ENCODE data around the gene TXK.

DNA sequence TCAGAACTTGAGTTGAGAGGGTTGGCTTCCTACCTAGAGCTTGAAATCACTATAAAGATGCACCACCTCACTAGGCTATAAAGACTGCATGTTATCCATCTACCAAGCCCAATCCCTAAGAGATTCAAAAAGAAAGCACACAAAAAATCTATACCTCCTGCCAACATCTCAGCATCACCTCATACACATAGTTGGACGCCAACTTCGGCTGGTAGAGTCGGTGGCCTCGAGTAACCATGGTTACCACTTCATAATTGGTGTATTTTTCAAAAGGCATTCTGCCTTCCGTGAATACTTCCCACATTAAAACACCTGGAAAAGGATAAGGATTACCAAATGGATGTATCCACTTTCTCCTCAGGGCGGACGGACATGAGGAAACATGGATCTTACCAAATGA, 4.5 kb upstream of the TXK start:
- TF ChIP-seq, protein P1, sequence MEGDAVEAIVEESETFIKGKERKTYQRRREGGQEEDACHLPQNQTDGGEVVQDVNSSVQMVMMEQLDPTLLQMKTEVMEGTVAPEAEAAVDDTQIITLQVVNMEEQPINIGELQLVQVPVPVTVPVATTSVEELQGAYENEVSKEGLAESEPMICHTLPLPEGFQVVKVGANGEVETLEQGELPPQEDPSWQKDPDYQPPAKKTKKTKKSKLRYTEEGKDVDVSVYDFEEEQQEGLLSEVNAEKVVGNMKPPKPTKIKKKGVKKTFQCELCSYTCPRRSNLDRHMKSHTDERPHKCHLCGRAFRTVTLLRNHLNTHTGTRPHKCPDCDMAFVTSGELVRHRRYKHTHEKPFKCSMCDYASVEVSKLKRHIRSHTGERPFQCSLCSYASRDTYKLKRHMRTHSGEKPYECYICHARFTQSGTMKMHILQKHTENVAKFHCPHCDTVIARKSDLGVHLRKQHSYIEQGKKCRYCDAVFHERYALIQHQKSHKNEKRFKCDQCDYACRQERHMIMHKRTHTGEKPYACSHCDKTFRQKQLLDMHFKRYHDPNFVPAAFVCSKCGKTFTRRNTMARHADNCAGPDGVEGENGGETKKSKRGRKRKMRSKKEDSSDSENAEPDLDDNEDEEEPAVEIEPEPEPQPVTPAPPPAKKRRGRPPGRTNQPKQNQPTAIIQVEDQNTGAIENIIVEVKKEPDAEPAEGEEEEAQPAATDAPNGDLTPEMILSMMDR (IDR thresholded peaks at IDR 0.05; ENCODE audit: insufficient read depth, low read length) = no peak
- TF ChIP-seq POLR2AphosphoS5 (IDR thresholded peaks at IDR 0.05; ENCODE audit: low read depth) (no peak), GABPA (IDR thresholded peaks at IDR 0.05; ENCODE audit: low read depth) (no peak), SPI1 (IDR thresholded peaks at IDR 0.05; ENCODE audit: borderline replicate concordance, low read depth) (no peak)
- TF ChIP-seq, protein P2, sequence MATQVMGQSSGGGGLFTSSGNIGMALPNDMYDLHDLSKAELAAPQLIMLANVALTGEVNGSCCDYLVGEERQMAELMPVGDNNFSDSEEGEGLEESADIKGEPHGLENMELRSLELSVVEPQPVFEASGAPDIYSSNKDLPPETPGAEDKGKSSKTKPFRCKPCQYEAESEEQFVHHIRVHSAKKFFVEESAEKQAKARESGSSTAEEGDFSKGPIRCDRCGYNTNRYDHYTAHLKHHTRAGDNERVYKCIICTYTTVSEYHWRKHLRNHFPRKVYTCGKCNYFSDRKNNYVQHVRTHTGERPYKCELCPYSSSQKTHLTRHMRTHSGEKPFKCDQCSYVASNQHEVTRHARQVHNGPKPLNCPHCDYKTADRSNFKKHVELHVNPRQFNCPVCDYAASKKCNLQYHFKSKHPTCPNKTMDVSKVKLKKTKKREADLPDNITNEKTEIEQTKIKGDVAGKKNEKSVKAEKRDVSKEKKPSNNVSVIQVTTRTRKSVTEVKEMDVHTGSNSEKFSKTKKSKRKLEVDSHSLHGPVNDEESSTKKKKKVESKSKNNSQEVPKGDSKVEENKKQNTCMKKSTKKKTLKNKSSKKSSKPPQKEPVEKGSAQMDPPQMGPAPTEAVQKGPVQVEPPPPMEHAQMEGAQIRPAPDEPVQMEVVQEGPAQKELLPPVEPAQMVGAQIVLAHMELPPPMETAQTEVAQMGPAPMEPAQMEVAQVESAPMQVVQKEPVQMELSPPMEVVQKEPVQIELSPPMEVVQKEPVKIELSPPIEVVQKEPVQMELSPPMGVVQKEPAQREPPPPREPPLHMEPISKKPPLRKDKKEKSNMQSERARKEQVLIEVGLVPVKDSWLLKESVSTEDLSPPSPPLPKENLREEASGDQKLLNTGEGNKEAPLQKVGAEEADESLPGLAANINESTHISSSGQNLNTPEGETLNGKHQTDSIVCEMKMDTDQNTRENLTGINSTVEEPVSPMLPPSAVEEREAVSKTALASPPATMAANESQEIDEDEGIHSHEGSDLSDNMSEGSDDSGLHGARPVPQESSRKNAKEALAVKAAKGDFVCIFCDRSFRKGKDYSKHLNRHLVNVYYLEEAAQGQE (IDR thresholded peaks at IDR 0.05; ENCODE audit: insufficient replicate concordance, low read depth) = no peak
